HUES48 (cell line): ENCODE data around the gene CFAP99.

ENCODE experiments used
- H3K27ac ChIP-seq: one replicate; pipeline ENCODE4 v1.7.0; 2013; ENCODE audit warnings: low read depth, low read length, inconsistent platforms
- H3K27me3 ChIP-seq: 2 replicates; pipeline ENCODE4 v1.6.1; 2013; ENCODE audit warnings: mild to moderate bottlenecking, low read length; ENCODE audit not compliant: control insufficient read depth, insufficient read depth
- H3K36me3 ChIP-seq: 2 replicates; pipeline ENCODE4 v1.6.1; 2013; ENCODE audit warnings: low read length; ENCODE audit not compliant: control insufficient read depth, insufficient read depth
- H3K4me1 ChIP-seq: 2 replicates; pipeline ENCODE4 v1.6.1; 2013; ENCODE audit warnings: mild to moderate bottlenecking, low read length; ENCODE audit not compliant: control insufficient read depth, insufficient read depth
- H3K4me3 ChIP-seq: 2 replicates; pipeline ENCODE4 v1.5.1; 2013; ENCODE audit warnings: mild to moderate bottlenecking, low read depth, low read length
- H3K9ac ChIP-seq: 2 replicates; pipeline ENCODE4 v1.6.1; 2013; ENCODE audit warnings: mild to moderate bottlenecking, low read depth, low read length, moderate library complexity
- H3K9me3 ChIP-seq: 2 replicates; pipeline ENCODE4 v1.6.1; 2013; ENCODE audit warnings: low read length; ENCODE audit not compliant: control insufficient read depth, insufficient read depth

The CFAP99 gene

DNA sequence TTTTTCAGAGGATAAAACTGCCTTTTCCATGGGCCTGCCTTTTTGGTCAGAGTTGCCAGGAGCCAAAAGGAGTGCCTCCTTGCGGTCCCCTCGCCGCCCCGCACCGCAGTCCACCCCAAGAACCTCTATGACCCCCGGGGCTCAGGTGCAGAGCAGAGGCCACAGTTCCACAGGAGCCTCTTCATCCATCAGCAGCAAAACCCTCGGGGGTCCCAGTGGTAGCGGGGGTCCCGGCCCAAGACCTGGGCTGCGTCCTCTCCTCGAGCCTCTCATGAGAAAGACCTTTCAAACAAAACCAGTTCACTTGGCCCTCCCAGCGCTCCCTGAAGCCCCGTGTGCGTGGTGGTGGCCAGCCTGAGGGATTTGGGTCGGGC lies 17.2 kb upstream of the CFAP99 start:
- H3K27me3 ChIP-seq: peaks cover 17% of the 10 kb centered on the region
- no peak overlapping the region for H3K27ac ChIP-seq
- no peaks in the 10 kb centered on the region for H3K36me3 ChIP-seq
- peak overlapping the region; percentile 47 for H3K4me3 ChIP-seq
- H3K9me3 ChIP-seq: no peaks in the 10 kb centered on the region
- H3K4me1 ChIP-seq: peaks cover 13% of the 10 kb centered on the region
- no peak overlapping the region for H3K9ac ChIP-seq

DNA sequence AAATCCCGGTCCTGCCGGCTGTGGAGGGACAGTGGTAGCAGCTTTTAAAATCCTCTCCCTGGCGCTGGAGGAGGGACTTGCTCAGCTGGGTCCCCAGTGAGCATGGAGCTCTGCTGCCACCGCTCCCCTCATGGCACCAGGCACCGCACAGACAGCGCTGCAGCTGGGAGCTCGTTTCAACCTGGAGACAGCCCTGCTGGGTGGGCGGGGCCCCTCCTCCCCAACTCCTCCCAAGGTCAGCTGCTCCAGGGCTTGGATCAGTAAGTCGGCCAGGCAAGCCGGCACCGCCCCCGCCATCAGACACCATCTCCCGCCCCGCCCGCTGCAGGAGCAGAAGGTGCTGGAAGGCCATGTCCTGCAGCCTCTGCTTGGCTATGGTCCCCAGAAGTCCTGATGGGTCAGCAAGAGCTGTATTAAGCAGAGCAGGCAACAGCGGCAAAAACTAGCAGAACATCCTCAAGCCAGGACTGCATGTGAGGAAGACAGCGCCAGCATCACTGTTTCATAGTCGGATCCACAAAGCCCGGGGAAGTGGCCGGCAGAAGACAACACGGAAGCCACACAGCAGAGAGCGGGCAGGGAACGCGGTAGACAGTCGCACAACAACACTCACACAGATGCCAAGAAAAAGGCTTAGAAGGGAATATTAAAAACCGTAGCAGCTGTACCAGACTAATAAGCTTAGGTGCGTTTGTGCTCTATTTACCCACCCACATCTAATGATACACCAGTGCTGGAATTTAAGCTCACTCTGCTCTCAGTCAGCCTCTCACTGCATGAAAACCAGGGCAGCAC lies 16.5 kb upstream of the CFAP99 start:
- Histone ChIP-seq H3K27me3 (peaks cover 17% of the 10 kb centered on the region), H3K36me3 (no peaks in the 10 kb centered on the region), H3K4me1 (peaks cover 13% of the 10 kb centered on the region), H3K9ac (no peak overlapping the region), H3K27ac (no peak overlapping the region), H3K9me3 (no peaks in the 10 kb centered on the region), H3K4me3 (peak overlapping the region; percentile 47)

DNA sequence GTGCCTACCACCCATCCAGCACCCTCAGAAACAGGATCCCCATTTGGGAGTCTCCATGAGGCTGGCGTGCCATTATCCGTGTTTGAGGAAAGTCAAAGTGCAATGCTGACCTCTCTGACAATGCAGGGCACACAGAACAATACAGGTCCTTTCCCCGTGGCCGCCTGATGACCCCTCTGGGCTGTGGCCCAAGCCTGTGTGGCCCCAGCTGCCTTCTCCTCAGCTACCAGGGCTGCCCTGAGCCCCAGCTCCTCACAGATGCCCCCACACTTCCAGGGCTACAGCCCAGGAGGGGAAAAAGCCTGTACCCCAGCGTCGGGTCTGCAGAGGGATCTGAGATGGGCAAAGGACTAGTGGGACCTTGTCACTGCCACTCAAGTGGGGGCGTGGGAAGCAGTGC lies 15.8 kb upstream of the CFAP99 start:
- H3K9me3 ChIP-seq: no peaks in the 10 kb centered on the region
- H3K27me3 ChIP-seq: peaks cover 17% of the 10 kb centered on the region
- peaks cover 13% of the 10 kb centered on the region for H3K4me1 ChIP-seq
- no peak overlapping the region for H3K9ac ChIP-seq
- no peak overlapping the region for H3K27ac ChIP-seq
- H3K4me3 ChIP-seq: no peak overlapping the region
- no peaks in the 10 kb centered on the region for H3K36me3 ChIP-seq

DNA sequence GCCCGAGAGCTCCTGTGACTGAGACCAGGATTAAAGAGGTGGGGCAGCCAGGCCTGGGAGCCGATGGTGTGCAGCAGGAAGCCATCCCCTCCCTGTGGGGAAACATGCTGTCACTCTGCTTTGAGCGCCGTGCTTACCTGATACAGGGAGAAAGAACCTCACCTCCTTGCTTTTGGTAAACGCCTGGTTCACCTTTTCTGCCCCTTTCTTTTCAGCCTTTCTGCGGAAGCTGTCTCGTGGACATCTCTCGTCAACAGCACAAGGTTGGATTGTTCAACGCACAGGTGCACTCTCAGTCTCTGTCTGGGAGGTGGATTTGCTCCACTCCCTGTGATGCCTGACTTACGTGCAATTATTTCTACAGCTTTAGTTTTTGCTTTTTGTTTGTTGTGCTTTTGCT lies 12.3 kb upstream of the CFAP99 start:
- Histone ChIP-seq H3K9ac (no peak overlapping the region), H3K27ac (no peak overlapping the region), H3K4me1 (peaks cover 13% of the 10 kb centered on the region), H3K36me3 (no peaks in the 10 kb centered on the region), H3K9me3 (no peaks in the 10 kb centered on the region), H3K27me3 (peaks cover 12% of the 10 kb centered on the region), H3K4me3 (no peak overlapping the region)

DNA sequence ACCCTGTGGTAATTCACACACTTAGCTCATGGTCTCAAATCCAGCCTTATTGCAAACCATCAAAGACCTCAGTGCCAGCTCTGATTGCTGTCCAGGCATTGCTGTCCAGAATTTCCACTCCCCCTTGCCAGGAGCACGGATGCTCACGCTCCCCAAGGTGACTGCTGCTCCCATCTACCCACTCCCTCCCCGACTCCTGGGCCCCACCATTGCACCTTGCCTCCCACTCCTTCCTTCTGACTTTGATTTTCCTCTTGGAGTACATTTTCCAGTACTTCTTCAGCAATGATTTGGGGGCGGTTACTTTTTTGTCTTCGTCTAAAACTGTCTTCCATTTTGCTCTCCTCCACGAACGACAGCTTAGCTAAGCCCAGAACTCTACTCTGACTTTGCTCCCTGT lies 11.8 kb upstream of the CFAP99 start:
- Histone ChIP-seq H3K4me1 (peaks cover 8% of the 10 kb centered on the region), H3K27me3 (peaks cover 7% of the 10 kb centered on the region), H3K27ac (no peak overlapping the region), H3K9ac (no peak overlapping the region), H3K36me3 (no peaks in the 10 kb centered on the region), H3K9me3 (no peaks in the 10 kb centered on the region), H3K4me3 (no peak overlapping the region)

DNA sequence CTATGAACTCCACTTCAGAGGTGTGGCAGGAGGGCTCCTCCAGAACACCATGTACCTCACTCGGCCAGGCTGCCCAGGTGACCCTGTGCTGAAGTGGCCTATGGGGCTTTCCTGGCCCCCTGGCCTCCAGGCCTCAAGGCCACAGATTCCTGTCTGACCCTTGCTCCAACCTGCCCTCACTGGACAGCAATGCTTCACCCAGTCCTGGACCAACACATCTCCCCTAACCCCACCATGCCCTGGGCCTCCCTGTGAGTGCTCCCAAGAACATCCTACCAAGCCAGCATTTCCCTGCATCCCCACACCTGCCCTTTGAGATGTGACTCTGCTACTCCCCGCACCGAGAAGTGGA lies 10.8 kb upstream of the CFAP99 start:
- Histone ChIP-seq H3K9ac (no peak overlapping the region), H3K9me3 (no peaks in the 10 kb centered on the region), H3K27me3 (peaks cover 4% of the 10 kb centered on the region; the same call in 1 of the 2 replicates), H3K36me3 (no peaks in the 10 kb centered on the region), H3K27ac (no peak overlapping the region), H3K4me3 (no peak overlapping the region), H3K4me1 (peaks cover 10% of the 10 kb centered on the region)

DNA sequence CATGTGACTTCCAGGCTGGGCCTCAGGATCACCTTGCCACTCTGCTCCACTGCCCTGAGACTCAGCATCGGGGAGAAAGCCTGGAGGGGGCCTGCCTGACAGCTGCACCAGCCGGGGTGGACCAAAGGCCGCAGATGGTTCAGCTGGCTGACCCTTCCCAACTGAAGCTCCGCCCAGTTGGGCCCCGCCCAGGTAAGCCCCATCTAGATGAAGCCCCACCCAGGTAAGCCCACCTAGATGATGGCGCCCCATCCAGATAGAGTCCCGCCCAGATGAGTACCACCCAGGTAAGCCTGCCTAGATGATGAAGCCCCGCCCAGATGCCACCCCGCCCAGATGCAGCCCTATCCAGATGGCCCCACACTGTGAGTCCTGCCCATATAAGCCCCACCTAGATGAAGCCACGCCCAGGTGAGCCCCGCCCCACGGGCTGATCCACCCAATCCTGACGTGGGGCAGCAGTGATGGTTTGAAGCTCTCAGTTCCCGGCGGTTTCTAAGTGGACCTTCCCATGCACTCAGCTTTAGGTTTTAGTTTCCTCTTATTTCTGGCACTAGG lies 10.3 kb upstream of the CFAP99 start:
- no peaks in the 10 kb centered on the region for H3K36me3 ChIP-seq
- H3K27me3 ChIP-seq: peaks cover 5% of the 10 kb centered on the region; the same call in 1 of the 2 replicates
- H3K9ac ChIP-seq: no peak overlapping the region
- peaks cover 12% of the 10 kb centered on the region for H3K4me1 ChIP-seq
- no peak overlapping the region for H3K27ac ChIP-seq
- H3K4me3 ChIP-seq: no peak overlapping the region
- H3K9me3 ChIP-seq: no peaks in the 10 kb centered on the region

DNA sequence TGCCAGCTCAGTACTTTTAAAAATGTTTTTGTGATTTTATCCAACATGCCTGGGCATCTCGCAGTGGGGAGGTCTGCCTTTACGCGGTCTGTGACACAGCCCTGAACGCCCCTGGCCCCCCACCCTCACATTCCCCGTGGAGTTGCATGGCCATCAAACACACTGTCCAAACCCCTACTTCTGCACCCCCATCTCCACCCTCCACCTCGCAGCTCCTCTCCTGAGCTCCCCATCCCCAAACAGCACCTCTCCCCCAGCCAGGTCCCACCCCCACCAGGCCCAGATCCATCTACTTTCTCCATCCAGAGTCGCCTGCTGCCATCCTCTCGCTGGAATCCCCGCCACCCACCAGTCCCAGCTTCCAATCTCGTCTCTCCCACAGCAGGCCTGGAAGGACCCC lies 9.8 kb upstream of the CFAP99 start:
- no peak overlapping the region for H3K4me3 ChIP-seq
- H3K36me3 ChIP-seq: no peaks in the 10 kb centered on the region
- peaks cover 9% of the 10 kb centered on the region for H3K27me3 ChIP-seq
- no peaks in the 10 kb centered on the region for H3K9me3 ChIP-seq
- H3K4me1 ChIP-seq: peaks cover 15% of the 10 kb centered on the region
- no peak overlapping the region for H3K27ac ChIP-seq
- H3K9ac ChIP-seq: no peak overlapping the region

DNA sequence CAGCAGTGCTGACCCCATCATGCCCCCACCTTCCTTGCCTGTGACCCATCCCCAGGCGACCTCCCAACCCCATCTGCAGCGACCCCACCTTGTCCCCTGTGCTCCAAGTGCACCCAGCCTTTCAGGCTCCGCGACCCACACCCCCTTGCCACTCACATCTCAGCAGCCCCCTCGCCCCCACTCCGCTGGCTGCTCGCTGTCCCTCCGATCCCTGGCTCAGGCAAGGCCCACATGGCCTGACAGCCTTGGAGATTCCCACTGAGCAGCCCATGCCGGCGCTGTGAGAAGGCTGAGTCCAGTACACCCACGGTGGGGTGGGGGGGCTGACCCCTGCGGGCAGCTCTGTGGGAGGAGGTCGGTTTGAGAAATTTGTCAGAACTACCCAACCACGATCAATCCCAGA lies 9.4 kb upstream of the CFAP99 start:
- H3K4me1 ChIP-seq: peaks cover 19% of the 10 kb centered on the region

DNA sequence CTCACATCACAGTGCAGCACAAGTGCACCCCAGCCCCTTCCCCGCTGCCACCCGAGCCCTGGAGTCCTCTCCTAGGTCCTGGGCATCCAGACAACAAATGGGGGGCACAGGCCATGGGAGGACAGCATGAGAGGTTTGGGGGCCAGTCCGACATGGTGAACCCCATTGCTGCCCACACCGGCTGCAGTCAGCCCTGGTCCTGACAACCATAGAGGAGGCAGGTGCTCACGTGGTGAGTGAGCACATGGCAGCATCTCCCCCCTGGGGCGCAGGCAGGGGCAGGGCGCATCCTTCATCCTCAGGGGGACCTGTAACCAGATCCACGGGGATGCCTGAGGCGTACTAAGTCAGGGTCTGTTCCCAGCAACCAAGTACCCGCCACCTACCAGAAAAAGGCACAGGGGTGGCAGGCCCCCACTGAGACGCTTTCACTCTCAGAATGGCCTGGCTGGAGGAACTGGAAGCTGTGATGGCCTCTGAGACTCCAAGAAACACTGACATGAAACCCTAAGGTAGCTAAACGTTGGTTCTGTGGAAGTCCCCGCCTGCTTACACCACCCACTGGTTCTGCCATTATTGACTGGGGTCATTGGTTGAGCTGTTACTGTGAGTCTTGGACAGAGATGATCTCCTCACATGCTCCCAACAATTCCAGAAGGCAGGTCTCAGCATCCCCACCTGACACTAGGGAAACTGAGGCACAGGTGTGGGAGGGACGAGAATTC lies 6.8 kb upstream of the CFAP99 start:
- Histone ChIP-seq H3K27me3 (peaks cover 39% of the 10 kb centered on the region), H3K9me3 (no peaks in the 10 kb centered on the region), H3K9ac (no peak overlapping the region), H3K36me3 (no peaks in the 10 kb centered on the region), H3K27ac (no peak overlapping the region), H3K4me1 (peaks cover 27% of the 10 kb centered on the region), H3K4me3 (no peak overlapping the region; the same call in 1 of the 2 replicates)

More for the DNA sequence above, 9.4 kb upstream of the CFAP99 start:
- no peaks in the 10 kb centered on the region for H3K9me3 ChIP-seq
- no peak overlapping the region for H3K27ac ChIP-seq
- H3K36me3 ChIP-seq: no peaks in the 10 kb centered on the region
- H3K27me3 ChIP-seq: peaks cover 13% of the 10 kb centered on the region
- no peak overlapping the region for H3K4me3 ChIP-seq
- H3K9ac ChIP-seq: no peak overlapping the region

DNA sequence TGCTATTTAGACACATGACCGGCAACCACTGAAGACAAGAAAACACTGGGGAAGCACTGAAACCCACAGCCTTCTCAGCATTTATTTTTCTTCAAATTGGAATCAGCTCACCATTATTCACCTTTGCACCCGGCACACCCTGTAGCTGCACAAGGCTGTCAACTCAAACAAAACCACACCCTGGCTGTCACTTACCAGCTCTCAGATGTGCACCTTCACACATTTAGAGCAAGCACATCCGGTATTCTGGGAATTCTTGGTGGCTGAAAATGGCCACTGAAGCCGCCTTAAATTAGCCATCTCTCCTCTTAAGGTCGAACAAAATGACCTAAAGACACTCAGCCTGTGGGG lies 6.2 kb upstream of the CFAP99 start:
- Histone ChIP-seq H3K9me3 (no peaks in the 10 kb centered on the region), H3K4me1 (peaks cover 27% of the 10 kb centered on the region), H3K27me3 (peaks cover 45% of the 10 kb centered on the region), H3K4me3 (peak overlapping the region; percentile 46), H3K9ac (peak overlapping the region; percentile 13; the same call in 1 of the 2 replicates), H3K27ac (peak overlapping the region; percentile 62), H3K36me3 (no peaks in the 10 kb centered on the region)
